GM12878 (cell line): ENCODE results near the gene TTF2. TPM values are rescaled to one million over a fixed set of nuclear protein-coding genes. Genes with fewer than 3 reads are reported as not detected.

Experiments
- ATF7 ChIP-seq: fragments of 450-650 bp; IDR thresholded peaks from 2 replicates; pipeline ENCODE4 v1.6.1; 2016; ENCODE audit warnings: low read depth, mild to moderate bottlenecking
- BCL11A ChIP-seq: IDR thresholded peaks from 2 replicates; pipeline ENCODE4 v1.6.1; 2011; ENCODE audit warnings: low read depth, low read length
- BMI1 ChIP-seq: fragments of 450-650 bp; IDR thresholded peaks from 2 replicates; pipeline ENCODE4 v1.6.1; 2016; ENCODE audit warnings: mild to moderate bottlenecking, moderate library complexity, borderline replicate concordance
- CBFB ChIP-seq: IDR thresholded peaks from 2 replicates; pipeline ENCODE4 v1.6.1; 2016; ENCODE audit warnings: antibody characterized with exemption, low read depth
- CBX3 ChIP-seq: fragments of 200-600 bp; sonication (generic); IDR thresholded peaks from 2 replicates; pipeline ENCODE4 v1.6.1; 2016; ENCODE audit warnings: low read depth, borderline replicate concordance
- CHD1 ChIP-seq: IDR thresholded peaks from 2 replicates; pipeline ENCODE4 v1.6.1; 2012; ENCODE audit warnings: low read depth, low read length, improper control_type of control experiment
- CHD2 ChIP-seq: IDR thresholded peaks from 2 replicates; pipeline ENCODE4 v1.6.1; 2011; ENCODE audit warnings: low read depth, low read length, improper control_type of control experiment, borderline replicate concordance
- CREM ChIP-seq: IDR thresholded peaks from 2 replicates; pipeline ENCODE4 v1.6.1; 2014; ENCODE audit warnings: antibody characterized with exemption, low read depth
- E2F8 ChIP-seq: fragments of 450-650 bp; IDR thresholded peaks from 2 replicates; pipeline ENCODE4 v1.6.1; 2018; ENCODE audit warnings: mild to moderate bottlenecking, low read depth, moderate library complexity; ENCODE audit not compliant: partially characterized antibody
- EP300 ChIP-seq, 2 experiments: fragments of 150-350 bp in 1 of 2; IDR thresholded peaks; 2 replicates each; pipeline ENCODE4 v1.6.1; 2011 to 2012; ENCODE audit warnings: low read depth in 2 of 2, low read length in 2 of 2, borderline replicate concordance in 1 of 2, improper control_type of control experiment in 1 of 2, inconsistent platforms in 1 of 2; ENCODE audit not compliant: control insufficient read depth in 1 of 2
- ETV6 ChIP-seq, 2 experiments: fragments of 450-650 bp in 1 of 2; IDR thresholded peaks in 1 of 2; conservative IDR thresholded peaks in 1 of 2; 2 replicates each; pipeline ENCODE4 v1.6.1; 2014; ENCODE audit warnings: antibody characterized with exemption in 1 of 2, borderline replicate concordance in 1 of 2, low read depth in 1 of 2, mild to moderate bottlenecking in 1 of 2, moderate library complexity in 1 of 2
- IRF4 ChIP-seq: IDR thresholded peaks from 2 replicates; pipeline ENCODE4 v1.6.1; 2011; ENCODE audit warnings: low read depth, low read length
- MEF2B ChIP-seq: fragments of 450-650 bp; IDR thresholded peaks from 2 replicates; pipeline ENCODE4 v1.6.1; 2018; ENCODE audit warnings: mild to moderate bottlenecking, moderate library complexity; ENCODE audit not compliant: partially characterized antibody, poor library complexity, severe bottlenecking
- MTA3 ChIP-seq: IDR thresholded peaks from 2 replicates; pipeline ENCODE4 v1.6.1; 2012; ENCODE audit warnings: low read length, inconsistent platforms, borderline replicate concordance
- NFIC ChIP-seq: IDR thresholded peaks from 2 replicates; pipeline ENCODE4 v1.6.1; 2012; ENCODE audit warnings: low read depth, mild to moderate bottlenecking, inconsistent platforms, low read length, moderate library complexity
- NFYA ChIP-seq: IDR thresholded peaks from 2 replicates; pipeline ENCODE4 v1.6.1; 2011; ENCODE audit warnings: low read depth, mild to moderate bottlenecking, low read length, improper control_type of control experiment, borderline replicate concordance
- POLR2AphosphoS2 ChIP-seq: IDR thresholded peaks from 2 replicates; pipeline ENCODE4 v1.6.1; 2011; ENCODE audit warnings: low read depth, mild to moderate bottlenecking, low read length, improper control_type of control experiment, moderate library complexity
- RELA ChIP-seq: fragments of 450-650 bp; IDR thresholded peaks from 2 replicates; pipeline ENCODE4 v1.8.0; 2014; ENCODE audit warnings: borderline replicate concordance; ENCODE audit not compliant: partially characterized antibody
- SIN3A ChIP-seq: IDR thresholded peaks from 2 replicates; pipeline ENCODE4 v1.6.1; 2012; ENCODE audit warnings: low read depth, low read length, improper control_type of control experiment
- SIX5 ChIP-seq: IDR thresholded peaks from 2 replicates; pipeline ENCODE4 v1.6.1; 2011; ENCODE audit warnings: mild to moderate bottlenecking, low read depth, low read length, moderate library complexity; ENCODE audit not compliant: severe bottlenecking
- SMAD1 ChIP-seq: fragments of 450-650 bp; IDR thresholded peaks from 2 replicates; pipeline ENCODE4 v1.6.1; 2018; ENCODE audit warnings: mild to moderate bottlenecking, low read depth; ENCODE audit not compliant: partially characterized antibody
- SREBF1 ChIP-seq: IDR thresholded peaks from 2 replicates; pipeline ENCODE4 v1.6.1; 2012; ENCODE audit warnings: mild to moderate bottlenecking, low read length
- SRF ChIP-seq, 2 experiments: IDR thresholded peaks; 2 replicates each; pipeline ENCODE4 v1.6.1; 2011; ENCODE audit warnings: low read depth in 2 of 2, low read length in 2 of 2, mild to moderate bottlenecking in 1 of 2, moderate library complexity in 1 of 2
- TBL1XR1 ChIP-seq: IDR thresholded peaks from 2 replicates; pipeline ENCODE4 v1.6.1; 2012; ENCODE audit warnings: low read depth, low read length, improper control_type of control experiment
- TCF7 ChIP-seq: IDR thresholded peaks from 2 replicates; pipeline ENCODE4 v1.6.1; 2014; ENCODE audit warnings: antibody characterized with exemption, borderline replicate concordance
- WRNIP1 ChIP-seq: IDR thresholded peaks from 2 replicates; pipeline ENCODE4 v1.6.1; 2011; ENCODE audit warnings: low read depth, low read length, improper control_type of control experiment, borderline replicate concordance
- polyA plus RNA-seq, 11 experiments: library from polyadenylated mRNA; depleted of rRNA in 4 of 11; unstranded in 6 of 11; stranded (reverse) in 5 of 11; fragments of >200 nt; fragmentation: Nextera tagmentation in 4 of 11; fragmentation: Illumina TruSeq in 1 of 11; extraction: Ambion mirVana in 4 of 11; extraction: Trizol in 1 of 11; gene quantifications; 1 replicate in 1 of 11; 2 replicates in 10 of 11; pipeline versions ENCODE4 v1.2.1 to v1.2.3, GENCODE V29; 2011 to 2016; ENCODE audit warnings: inconsistent platforms in 2 of 11, missing spikeins in 2 of 11, low read depth in 1 of 11
- total RNA-seq, 4 experiments: library from RNA; depleted of rRNA in 3 of 4; stranded (reverse); fragments of >200 nt in 3 of 4; fragmentation: Illumina TruSeq in 1 of 4; extraction: Trizol in 1 of 4; gene quantifications; 2 replicates each; pipeline versions ENCODE4 v1.2.1 to v1.2.3, GENCODE V29; 2013 to 2021
- TF ChIP-seq, protein P1 (sequence below): fragments of 450-650 bp; IDR thresholded peaks from 2 replicates; pipeline ENCODE4 v1.6.1; 2017; ENCODE audit warnings: low read depth, mild to moderate bottlenecking, moderate library complexity

The TTF2 gene
- total and polyA plus RNA-seq, 10 of the 15 experiments (the other 5 are each of a cell fraction or from before 2014, with no cell fraction given) = 17.7 to 134 (median 78.2) TPM

GRCh38 chr1:117061986-117062415, 1.9 kb downstream of the TTF2 start (continued):
- no peak for TF ChIP-seq POLR2AphosphoS2
- no peak for TF ChIP-seq SIX5
- TF ChIP-seq SIN3A = no peak
- TF ChIP-seq CBFB = peak; percentile 85; the same call in 1 of the 2 replicates
- TF ChIP-seq ETV6 (conservative IDR thresholded peaks at IDR 0.05 in 1 of 2, IDR thresholded peaks at IDR 0.05 in 1 of 2; ENCODE audit: borderline replicate concordance in 1 of 2, low read depth in 1 of 2) = peak in 1 of 2 experiments; percentile 47; a peak in 1 of 4 replicates
- TF ChIP-seq NFYA = no peak
- TF ChIP-seq, protein P1, sequence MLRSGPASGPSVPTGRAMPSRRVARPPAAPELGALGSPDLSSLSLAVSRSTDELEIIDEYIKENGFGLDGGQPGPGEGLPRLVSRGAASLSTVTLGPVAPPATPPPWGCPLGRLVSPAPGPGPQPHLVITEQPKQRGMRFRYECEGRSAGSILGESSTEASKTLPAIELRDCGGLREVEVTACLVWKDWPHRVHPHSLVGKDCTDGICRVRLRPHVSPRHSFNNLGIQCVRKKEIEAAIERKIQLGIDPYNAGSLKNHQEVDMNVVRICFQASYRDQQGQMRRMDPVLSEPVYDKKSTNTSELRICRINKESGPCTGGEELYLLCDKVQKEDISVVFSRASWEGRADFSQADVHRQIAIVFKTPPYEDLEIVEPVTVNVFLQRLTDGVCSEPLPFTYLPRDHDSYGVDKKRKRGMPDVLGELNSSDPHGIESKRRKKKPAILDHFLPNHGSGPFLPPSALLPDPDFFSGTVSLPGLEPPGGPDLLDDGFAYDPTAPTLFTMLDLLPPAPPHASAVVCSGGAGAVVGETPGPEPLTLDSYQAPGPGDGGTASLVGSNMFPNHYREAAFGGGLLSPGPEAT = peak; percentile 99
- TF ChIP-seq ATF7 = peak; percentile 98
- peak; percentile 93 for TF ChIP-seq MEF2B
- no peak for TF ChIP-seq CHD2
- peak; percentile 87 for TF ChIP-seq SMAD1
- TF ChIP-seq RELA = peak; percentile 79
- peak; percentile 77 to 90; a peak in 3 of 4 replicates for TF ChIP-seq EP300 (IDR thresholded peaks at IDR 0.05; ENCODE audit: borderline replicate concordance in 1 of 2, control insufficient read depth in 1 of 2, low read depth in 2 of 2, low read length in 2 of 2)
- peak; percentile 82 for TF ChIP-seq BMI1
- TF ChIP-seq WRNIP1 = no peak
- TF ChIP-seq SRF (IDR thresholded peaks at IDR 0.05; ENCODE audit: low read depth in 2 of 2, low read length in 2 of 2) = peak in 1 of 2 experiments; percentile 50; a peak in 1 of 4 replicates
- TF ChIP-seq TBL1XR1 = peak; percentile 44; the same call in 1 of the 2 replicates
- TF ChIP-seq CHD1 = no peak
- peak; percentile 96 for TF ChIP-seq MTA3
- TF ChIP-seq SREBF1 = no peak
- TF ChIP-seq TCF7 = peak; percentile 92
- peak; percentile 99 for TF ChIP-seq NFIC
- no peak for TF ChIP-seq CBX3
- TF ChIP-seq CREM = peak; percentile 91
- TF ChIP-seq E2F8 = no peak
- TF ChIP-seq IRF4 = peak; percentile 84
- peak; percentile 93 for TF ChIP-seq BCL11A
